GM18511 (cell line): ENCODE measurements around the gene CFAP73.
"Not testable (repeated sequence)": the region's sequence is repeated elsewhere in the genome, so short reads cannot be mapped to it uniquely, and the experiment has no call there.

Experiments used
- ATAC-seq: cut with Tn5 transposase; IDR thresholded peaks from one replicate; pipeline ENCODE4 v1.9.1; 2021; ENCODE audit warnings: mild to moderate bottlenecking, moderate library complexity; ENCODE audit not compliant: unreplicated experiment

Gene CFAP73

DNA sequence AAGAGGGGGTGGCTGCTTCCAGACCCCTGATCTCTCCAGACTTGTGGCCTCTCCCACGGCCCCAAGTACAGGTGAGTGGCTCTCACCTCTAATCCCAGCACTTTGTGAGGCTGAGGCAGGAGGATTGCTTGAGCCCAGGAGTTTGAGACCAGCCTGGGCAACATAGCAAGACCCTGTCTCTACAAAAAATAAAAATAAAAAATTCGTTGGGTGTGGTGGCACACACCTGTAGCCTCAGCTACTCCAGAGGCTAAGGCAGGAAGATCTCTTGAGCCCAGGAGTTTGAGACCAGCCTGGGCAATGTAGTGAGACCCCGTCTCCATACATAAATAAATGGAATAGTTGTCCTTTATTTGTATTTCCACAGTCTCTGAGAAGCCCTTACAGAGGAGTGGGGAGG is 7.8 kb upstream of the CFAP73 start:
- ATAC-seq: not testable (repeated sequence)

DNA sequence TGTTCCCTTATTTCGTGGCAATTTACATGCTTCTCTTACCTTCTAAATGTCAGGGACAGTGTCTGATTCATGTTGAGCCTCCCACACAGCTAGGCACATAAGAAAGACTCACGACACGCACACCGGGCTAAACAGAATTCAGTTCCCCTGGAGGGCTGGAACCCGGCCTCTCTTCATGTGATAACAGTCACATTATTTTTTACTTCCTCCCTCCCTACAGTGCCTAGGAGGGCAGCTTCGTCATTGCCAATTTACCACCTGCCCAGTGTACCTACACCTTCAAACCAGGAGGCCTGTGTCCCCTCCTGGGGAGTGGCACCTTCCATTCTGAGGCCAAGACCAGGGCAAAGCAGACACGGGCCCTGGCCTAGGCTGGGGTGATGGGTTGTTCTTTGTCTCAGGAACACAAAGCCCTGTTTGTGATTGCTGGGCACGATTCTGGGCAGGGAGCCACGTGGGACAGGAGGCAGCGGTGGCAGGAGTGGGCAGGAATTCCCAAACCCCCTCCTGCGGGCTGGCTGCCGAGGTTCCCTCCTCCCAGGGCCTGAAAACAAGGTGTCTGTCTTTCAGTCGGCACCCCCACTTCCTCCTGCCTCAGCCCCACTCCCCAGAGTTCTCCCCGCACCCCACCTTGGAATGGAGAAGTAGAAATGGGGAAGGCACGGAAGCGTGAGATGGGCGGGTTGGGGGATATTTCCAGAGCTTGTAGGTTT is 7.2 kb upstream of the CFAP73 start:
- no peak for ATAC-seq

DNA sequence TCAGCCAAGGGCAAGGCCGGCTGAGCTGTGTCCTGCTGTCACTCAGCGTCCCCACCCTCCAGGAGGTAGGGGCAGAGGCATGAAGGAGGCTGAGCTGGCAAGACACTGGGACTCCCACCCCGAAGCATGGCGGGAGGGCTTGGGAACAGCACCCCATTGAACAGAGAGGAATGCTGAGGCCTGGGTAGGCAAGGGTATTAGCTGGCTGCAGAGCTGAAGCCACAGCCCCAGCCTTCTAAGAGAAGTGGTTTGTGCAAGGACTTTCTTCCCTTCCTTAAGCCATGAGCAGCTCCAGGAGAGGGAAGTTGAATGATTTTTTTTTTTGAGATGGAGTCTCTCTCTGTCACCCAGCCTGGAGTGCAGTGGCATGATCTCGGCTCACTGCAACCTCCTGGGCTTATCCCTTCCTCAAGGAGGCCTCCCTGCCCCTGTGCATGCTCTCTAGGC is 6.6 kb upstream of the CFAP73 start:
- no peak for ATAC-seq

DNA sequence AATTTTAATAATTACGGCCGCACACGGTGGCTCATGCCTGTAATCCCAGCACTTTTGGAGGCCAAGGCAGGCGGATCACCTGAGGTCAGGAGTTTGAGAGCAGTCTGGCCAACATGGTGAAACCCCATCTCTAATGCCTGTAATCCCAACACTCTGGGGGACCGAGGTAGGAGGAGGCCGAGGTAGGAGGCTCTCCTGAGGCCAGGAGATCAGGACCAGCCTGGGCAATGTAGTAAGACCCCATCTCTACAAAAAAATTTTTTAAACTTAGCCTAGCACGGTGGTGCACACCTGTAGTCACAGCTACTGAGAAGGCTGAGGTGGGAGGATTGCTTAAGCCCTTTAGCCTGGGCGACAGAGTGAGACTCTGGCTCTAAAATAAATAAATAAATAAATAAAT is 5.6 kb upstream of the CFAP73 start:
- no peak for ATAC-seq

DNA sequence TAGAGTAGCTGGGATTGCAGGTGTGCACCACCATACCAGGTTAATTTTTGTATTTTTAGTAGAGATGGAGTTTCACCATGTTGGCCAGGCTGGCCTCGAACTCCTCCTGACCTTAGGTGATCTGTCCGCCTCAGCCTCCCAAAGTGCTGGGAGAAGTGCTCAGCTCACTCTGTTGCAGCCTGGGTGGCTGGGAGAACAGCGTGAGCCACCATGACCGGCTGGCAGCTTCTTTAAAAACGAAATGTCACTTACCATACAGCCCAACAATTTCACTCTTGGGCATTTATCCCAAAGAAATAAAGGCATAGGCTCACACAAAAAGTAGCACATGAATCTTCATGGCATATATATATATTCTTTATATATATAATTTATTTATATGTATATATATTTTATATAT is 4.7 kb upstream of the CFAP73 start:
- ATAC-seq: no peak

DNA sequence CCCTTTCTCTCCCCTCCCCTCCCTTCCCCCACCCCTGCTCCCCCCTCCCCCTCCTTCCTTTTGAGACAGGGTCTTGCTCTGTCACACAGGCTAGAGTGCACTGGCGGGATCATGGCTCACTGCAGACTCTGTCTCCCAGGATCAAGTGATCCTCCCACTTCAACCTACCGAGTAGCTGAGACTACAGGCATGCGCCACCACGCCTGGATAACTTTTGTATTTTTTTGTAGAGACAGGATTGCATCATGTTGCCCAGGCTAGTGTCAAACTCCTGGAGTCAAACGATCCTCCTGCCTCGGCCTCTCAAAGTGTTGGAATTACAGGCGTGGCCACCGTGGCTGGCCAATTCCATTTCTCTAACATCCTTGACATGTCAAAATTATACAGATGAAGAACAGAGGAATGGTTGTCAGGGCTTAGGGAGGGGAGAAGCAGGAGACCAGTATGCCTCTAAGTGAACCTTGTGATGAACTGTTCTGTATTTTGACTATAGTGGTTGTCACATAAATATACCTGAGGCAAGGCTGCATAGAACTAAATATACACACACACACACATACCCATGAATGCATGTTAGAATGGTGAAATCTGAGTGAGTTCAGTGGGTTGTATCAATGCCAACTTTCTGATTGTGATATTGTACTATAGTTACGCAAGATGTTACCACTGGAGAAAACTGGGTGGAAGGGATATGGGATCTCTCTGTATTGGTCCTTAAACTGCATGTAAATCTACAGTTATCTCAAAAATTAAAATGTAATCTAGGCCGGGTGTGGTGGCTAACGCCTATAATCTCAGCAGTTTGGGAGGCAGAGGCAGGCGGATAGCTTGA is 3.6 kb upstream of the CFAP73 start:
- no peak for ATAC-seq

DNA sequence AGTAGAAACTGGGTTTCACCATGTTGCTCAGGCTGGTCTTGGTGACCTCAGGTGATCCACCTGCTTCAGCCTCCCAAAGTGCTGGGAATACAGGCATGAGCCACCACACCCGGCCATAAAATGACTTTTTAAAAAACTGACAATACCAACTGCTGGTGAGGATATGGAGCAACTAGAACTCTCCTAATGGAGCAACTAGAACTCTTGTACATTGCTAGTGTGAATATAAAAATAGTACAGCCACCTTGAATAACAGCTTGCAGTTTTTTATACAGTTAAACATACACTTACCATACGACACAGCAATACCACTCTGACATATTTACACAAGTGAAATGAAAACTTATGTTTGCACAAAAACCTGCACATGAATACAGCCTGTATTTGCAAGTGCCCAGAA is 2.5 kb upstream of the CFAP73 start:
- ATAC-seq: no peak

DNA sequence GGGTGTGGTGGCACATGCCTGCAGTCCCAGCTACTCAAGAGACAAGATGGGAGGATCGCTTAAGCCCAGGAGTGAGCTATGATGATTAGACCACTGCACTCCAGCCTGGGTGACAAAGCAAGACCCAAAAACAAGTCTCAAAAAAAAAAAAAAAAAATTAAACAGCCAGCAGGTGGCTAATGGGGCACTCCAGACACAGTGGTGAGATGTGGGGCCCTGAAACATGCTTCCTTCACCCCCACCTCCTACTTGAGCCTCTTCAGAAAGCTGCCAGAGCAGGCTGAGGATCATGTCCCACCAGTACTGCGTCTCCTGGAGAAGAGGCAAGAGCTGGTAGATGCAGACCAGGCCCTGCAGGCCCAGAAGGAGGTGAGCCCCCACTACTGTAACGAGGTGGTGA is 2.1 kb downstream of the CFAP73 start:
- ATAC-seq: no peak

DNA sequence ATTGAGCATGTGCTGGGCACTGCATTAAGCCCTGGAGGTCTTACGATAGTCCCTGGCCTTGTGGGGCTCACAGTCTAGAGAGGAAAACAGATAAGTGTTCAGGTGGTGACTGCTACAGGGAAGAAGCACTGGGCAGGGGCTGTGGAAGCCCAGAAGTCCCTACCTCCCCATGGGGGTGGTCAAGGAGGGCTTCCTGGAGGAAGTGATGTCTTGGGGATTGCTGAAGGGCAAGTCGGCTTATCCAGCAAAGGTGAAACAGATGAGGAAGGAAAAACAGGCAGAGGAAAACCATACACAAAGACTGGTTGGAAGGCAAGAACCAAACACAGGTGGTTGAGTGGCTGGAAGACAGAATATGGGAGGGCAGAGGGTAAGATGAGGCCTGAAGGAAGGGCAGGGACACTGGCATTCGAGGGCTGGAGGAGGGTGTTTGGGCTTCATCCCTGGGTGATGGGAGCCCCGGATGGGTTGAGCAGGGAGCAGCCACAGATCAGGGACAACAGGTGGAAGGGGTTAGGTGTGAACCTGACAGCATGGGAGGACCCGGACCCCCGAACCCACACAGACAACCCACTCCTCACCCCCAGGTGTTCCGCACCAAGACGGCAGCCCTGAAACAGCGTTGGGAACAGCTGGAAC is 2.8 kb downstream of the CFAP73 start:
- no peak for ATAC-seq

DNA sequence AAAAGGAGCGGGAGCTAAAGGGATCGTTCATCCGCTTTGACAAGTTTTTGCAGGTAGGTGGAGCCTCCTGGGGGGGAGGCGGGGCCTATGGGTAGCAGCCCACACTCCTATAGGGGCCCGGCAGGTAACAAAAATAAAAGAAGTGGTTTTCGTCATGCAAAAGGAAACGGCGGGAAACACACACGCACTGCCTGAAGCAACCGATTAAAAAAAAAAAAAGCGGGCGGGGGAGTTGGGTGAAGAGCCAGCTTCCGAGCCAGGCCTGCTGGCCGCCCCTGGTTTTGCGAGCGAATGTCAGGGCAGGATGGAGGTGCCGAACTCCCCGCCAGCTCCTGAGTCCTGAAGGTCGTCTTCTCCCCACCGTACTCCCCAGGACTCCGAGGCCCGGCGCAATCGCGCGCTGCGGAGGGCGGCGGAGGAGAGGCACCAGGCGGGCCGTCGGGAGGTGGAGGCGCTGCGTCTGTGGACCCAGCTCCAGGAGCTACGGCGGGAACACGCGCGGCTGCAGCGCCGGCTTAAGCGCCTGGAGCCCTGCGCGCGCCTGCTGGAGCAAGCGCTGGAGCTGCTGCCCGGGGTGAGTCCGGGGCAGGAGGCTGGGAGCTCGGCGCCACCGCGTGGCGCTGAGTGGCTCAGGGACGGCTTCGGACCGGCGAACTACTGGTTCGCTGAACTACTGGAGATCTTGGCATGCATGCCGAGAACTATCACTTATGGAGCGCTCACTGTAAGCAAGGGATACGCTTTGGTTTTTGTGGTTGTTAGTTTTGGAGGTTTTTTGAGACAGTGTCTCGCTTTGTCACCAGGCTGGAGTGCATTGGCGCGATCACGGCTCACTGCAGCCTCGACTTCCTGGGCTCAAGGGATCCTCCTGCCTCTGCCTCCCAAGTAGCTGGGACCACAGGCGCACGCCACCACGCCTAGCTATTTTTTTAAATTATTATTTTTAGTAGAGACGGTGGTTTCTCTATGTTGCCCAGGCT is 3.6 kb downstream of the CFAP73 start:
- peak; percentile 75 for ATAC-seq

DNA sequence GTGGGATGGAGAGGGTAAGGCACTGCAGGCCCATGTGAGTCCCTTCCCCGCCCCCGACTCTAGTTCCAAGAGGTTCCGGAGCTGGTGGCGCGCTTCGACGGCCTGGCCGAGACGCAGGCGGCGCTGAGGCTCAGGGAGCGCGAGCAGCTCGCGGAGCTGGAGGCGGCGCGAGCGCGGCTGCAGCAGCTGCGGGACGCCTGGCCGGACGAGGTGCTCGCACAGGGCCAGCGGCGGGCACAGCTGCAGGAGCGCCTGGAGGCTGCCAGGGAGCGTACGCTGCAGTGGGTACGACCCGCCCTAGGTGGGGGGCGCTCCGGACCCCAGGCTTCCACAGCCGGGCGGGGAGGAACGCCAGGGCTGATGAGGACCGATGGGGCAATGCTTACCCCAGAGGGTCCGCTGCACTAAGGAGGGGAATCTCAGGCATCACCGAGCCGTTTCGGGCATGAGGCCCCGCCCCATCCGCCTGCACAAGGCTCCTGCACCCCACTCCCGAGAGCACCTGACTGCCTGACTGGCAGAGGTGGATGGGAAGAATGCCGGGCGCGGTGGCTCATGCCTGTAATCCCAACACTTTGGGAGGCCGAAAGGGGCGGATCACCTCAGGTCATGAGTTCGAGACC is 4.9 kb downstream of the CFAP73 start:
- ATAC-seq: no peak

DNA sequence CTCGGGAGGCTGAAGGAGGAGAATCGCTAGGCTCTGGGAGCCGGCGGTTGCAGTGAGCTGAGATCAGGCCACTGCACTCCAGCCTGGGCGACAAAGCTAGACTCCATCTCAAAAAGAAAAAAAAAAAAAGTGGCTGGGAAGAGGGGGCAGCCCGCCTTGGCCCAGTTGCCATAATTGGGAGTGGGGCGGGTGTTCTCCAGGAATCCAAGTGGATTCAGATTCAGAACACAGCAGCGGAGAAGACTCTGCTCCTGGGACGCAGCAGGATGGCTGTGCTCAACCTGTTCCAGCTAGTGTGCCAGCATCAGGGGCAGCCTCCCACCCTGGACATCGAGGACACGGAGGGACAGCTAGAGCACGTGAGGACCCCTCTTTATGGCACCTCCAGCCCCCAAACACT is 5.5 kb downstream of the CFAP73 start:
- ATAC-seq: no peak

DNA sequence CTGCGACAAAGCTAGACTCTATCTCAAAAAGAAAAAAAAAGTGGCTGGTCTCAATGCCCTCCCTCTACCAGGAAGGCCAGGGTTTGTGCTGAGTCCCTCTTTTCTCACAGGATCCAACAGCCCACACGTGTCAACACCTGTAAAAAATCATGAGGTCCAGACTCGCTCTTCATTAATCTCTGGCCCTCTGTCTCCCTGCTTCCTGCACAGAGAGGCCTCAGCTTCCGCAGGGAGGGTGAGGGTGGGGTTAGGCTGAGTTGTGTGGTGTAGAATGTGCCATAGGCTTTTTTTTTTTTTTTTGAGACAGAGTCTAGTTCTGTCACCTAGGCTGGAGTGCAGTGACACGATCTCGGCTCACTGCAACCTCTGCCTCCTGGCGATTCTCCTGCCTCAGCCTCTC is 6.1 kb downstream of the CFAP73 start:
- no peak for ATAC-seq

DNA sequence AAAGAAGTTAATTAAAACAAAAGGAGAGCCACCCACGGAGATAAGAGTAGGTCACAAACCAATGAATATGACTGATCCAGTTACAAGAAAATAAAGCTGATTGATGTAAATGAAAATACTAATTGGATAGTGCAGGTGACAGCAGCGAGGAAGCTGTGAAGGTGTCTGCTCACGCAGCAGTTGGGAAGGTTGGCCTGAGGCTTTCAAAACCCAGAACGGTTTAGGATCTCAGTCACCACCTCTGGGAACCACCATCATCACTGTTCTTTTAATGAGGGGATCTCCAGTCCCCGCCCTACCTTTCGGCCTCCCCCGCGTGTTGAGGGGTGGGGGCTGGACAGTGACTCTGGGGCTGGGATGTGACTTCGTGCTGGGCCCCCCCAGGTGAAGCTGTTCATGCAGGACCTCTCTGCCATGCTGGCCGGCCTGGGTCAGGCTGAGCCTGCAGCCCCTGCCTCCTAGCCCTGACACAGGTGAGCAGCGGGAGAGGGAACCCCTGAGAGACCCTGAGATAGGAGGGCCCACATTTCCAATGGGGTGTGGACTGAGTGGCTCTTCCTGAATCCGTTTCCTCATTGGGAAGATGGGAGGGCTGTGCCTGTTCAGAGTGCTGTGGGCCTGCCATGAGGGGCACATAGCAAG is 7.8 kb downstream of the CFAP73 start:
- no peak for ATAC-seq

DNA sequence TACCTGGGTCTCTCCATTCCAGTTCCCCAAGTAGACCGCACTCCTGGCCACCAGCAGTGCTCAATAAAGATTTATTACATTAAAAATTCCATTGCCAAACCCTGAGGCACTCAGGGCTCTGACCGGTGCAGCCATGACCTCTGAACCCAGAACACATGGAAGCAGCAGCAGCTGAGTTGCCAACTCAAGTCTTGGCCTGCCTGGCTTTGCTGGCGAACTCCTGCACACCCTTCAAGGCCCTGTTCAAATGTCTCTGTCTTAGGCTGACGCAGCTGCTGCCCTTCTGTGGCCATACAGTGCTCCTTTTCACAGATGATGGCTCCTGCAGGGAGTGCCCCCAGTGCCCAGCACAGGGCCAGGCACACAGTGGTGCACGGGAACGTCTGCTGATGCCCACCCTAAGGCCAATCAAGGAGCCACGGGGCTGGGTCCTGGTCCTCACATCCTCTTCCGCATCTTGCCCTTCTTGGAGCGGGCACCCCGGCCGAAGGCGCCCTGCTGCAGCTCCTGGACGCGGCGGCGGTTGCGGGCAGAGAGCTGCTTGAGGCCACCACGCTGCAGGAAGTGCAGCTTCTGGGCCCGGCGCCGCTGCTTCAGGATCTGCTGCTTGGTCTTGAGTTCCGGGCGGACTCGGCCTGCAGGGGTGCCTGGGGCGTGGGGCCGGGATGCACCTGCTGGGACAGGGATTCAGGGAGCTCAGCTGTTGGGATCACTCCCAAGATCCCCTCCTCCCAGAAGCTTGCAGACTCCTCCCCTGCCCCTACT is 9.1 kb downstream of the CFAP73 start:
- no peak for ATAC-seq

DNA sequence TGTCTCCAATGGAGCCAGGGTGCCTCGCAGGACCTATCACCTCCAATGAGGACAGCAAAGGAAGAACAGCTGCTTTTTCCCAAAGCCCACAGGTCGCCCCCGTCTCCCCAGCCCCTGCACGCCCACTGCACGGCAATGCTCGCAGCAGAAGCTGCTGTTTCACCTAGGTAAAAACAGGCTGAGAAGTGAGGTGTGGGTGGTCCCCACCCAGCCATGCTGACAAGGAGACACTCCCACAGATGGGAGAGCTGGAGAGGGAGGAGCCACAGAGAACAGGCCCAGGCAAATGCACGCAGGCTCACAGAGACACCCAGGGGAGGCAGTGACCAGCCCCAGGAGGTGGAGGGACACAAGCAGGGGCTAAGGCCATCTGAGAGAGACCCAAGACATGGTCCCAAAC is 10.4 kb downstream of the CFAP73 start:
- no peak for ATAC-seq

DNA sequence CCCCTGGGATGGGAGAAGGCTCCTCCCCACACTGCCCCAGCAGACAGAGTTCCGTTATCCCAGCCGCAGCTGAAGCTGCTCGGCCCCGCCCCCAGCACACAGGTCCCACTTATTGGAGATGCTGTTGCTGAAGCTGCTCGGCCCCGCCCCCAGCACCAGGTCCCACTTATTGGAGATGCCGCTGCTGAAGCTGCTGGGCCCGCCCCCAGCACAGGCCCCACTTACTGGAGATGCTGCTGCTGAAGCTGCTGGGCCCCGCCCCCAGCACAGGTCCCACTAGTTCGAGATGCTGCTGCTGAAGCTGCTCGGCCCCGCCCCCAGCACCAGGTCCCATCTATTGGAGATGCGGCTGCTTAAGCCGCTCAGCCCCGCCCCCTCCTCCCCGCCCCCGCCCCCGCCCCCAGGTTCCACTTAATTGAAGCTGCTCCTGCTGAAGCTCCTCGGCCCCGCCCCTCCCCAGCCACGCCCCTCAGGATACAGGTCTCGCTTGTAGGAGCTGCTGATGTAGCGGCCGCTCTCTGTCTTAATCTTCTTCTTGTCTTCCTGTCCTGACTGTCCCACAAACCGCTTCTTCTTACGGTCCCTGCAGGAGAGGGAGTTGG is 12.0 kb downstream of the CFAP73 start:
- ATAC-seq: no peak

DNA sequence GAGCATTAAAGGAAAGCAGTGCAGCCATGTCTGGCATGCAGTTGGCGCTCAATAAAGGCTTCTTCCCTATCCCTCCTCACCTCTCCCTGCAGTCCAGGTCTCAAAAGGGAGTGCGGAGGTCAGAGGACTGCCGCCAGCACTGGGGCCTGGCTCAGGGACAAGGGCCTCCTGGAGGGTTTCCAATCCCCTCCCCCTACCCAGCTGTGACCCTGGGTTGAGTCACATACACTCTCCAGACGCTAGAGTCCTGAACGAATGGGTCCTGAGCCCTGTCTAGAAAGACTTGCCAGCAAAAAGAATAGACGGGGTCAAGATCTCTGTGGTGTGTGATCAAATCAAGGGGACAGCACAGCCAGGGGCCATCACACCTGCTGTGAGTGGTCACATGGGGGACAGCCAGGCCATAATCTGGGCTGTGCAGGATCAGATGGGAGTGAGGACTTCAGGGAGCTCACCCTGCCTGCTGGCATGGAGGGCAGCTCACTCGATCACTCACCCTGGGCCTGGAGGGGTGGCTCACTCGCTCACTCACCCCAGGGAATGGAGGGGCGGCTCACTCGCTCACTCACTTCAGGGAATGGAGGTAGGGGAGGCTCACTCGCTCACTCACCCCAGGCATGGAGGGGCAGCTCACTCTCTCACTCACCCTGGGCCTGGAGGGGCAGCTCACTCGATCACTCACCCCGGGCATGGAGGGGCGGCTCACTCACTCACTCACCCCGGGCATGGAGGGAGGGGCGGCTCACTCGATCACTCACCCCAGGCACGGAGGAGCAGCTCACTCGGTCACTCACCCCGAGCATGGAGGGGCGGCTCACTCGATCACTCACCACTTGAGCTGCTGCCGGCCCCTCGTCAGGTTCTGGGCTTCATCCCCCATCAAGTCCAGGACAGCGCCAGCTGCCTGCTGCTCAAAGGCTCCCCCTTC is 12.8 kb downstream of the CFAP73 start:
- ATAC-seq: no peak
